AG09309 (cell line): ENCODE measurements around the gene TNIP2.

Experiments
- DNase-seq: peaks from one replicate; pipeline ENCODE4 v3.0.0-alpha.2; 2010; ENCODE audit warnings: low read depth
- H3K4me3 ChIP-seq: 2 replicates; pipeline ENCODE4 v1.5.1; 2011; ENCODE audit warnings: mild to moderate bottlenecking, low read depth, low read length, moderate library complexity; ENCODE audit not compliant: control insufficient read depth
- TF ChIP-seq, protein P1 (sequence below): IDR thresholded peaks from 2 replicates; pipeline ENCODE4 v1.5.1; 2011; ENCODE audit warnings: mild to moderate bottlenecking, low read depth, low read length, inconsistent platforms; ENCODE audit not compliant: insufficient read depth, control insufficient read depth; ENCODE audit errors: missing control alignments

Gene TNIP2

DNA sequence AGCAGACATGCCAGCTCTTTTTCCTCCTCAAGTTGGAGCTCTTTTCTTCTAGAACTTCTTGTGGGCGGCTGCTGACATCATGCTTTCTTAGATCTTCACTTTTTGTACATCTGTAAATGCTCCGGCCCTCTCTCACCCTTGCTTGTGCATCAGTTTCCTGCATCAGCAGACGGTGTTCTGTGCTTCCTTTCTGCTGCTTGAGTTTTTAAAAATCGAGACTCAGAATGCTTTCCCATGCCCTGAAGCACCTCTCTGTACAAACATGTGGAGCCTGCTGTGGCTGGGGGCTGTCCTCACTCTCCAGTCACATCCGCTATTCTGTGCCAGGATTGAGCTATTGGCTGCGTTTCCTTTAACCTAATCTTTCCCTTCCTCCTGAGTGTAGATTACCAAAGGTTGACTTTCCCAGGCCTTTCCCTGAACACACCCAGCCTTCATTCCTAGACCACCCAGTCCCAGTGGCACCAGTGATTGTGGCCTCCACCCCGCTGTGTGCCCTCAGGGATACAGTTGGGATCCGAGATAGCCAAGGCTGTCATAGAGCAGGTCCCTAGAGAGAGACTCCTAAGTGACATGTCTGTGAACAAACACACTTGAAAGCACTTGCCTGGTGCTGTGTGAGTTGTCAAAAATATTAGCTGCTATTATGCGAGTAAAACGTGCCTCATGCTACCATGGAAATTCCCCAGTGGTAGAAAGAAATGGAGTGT lies 41.9 kb downstream of the TNIP2 start:
- no peak for DNase-seq
- H3K4me3 ChIP-seq: no peak overlapping the region
- TF ChIP-seq, protein P1, sequence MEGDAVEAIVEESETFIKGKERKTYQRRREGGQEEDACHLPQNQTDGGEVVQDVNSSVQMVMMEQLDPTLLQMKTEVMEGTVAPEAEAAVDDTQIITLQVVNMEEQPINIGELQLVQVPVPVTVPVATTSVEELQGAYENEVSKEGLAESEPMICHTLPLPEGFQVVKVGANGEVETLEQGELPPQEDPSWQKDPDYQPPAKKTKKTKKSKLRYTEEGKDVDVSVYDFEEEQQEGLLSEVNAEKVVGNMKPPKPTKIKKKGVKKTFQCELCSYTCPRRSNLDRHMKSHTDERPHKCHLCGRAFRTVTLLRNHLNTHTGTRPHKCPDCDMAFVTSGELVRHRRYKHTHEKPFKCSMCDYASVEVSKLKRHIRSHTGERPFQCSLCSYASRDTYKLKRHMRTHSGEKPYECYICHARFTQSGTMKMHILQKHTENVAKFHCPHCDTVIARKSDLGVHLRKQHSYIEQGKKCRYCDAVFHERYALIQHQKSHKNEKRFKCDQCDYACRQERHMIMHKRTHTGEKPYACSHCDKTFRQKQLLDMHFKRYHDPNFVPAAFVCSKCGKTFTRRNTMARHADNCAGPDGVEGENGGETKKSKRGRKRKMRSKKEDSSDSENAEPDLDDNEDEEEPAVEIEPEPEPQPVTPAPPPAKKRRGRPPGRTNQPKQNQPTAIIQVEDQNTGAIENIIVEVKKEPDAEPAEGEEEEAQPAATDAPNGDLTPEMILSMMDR: no peak

DNA sequence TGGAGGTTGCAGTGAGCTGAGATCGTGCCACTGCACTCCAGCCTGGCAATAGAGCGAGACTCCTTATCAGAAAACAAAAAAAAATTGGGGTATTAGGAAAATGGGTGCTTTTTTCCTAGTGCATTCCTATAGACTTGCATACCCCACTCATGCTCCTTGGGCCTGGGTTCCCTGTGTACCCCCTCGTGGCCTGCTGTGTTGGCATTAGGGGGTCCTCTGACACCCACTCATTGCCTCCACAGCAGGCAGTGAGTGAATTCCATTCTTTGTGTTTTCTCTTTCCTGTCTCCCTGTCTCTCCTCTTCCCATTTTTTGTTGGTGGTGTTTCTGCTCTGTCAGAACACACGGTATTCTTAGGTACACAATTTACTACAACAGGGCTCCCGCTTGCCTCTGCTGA lies 42.8 kb downstream of the TNIP2 start:
- TF ChIP-seq, protein P1: no peak
- no peak for DNase-seq
- H3K4me3 ChIP-seq: no peak overlapping the region

DNA sequence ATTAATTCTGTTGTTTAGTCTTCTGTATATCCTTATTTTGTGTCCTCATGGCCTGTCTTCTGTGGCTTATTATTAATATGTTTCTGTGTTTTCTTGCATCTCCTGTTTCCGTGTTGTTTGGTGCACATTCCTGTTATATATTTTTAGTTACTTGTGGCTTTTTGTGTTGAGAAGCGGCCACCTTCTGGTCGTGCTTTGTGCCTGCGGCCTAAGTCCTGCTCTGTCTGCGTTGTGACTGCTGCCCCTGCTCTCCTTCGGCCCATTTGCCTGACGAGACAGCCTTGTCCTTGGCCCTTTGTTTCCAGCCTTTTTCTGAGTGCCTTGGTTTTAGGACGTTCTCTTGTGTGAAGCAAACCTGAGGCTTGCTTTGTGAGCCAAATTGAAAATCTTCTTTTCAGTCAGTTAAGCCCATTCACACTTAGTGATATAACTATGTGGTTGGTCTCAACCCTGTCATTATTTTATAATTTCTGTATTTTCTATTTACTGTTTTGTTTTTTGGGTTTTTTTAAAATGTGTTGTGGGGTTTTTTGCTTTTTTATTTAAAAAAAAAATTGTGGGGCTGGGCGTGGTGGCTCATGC lies 43.8 kb downstream of the TNIP2 start:
- H3K4me3 ChIP-seq: no peak overlapping the region
- TF ChIP-seq, protein P1: peak; percentile 17
- no peak for DNase-seq

DNA sequence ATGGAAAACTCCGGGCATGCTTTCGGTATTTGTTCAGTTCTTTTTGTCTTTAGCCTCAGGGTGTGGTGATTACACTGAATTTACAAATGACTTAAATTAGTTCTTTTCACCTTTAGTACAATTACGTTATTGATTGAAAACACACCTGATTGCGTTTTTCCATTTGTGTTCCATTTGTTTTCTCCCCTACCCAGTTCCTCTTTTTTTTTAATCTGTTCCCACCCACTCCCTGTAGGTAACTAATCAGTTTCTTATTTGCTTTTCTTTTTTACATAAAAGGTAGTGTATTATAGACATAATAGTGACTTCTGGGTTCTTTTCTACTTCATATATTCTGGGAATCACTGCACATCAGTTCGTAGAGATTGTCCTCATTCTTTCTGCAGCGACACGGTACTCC lies 53.4 kb downstream of the TNIP2 start:
- no peak for DNase-seq
- TF ChIP-seq, protein P1: no peak

DNA sequence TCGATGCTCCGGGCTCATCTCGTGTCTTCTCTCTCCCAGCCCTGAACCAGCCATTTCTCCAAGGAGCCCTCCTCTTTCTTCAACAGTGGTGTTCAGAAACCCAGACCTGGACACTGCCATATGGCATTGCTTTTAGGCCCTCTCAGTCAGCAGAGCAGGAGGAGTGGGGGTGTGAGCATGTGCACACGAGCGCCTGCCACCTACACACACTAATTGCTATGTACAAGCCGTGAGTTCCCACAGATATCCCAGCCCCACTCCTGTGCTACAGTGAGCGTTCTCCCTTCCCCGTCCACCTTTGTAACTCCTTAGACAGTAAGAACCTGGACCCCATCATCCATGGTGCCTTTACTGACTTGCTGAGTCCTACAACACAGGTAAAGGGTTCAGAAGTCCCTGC lies 53.8 kb downstream of the TNIP2 start:
- TF ChIP-seq, protein P1: no peak
- DNase-seq: no peak
- H3K4me3 ChIP-seq: no peak overlapping the region

More for the DNA sequence above, 53.4 kb downstream of the TNIP2 start:
- no peak overlapping the region for H3K4me3 ChIP-seq

GRCh38 chr4:2700031-2700430 lies 56.1 kb downstream of the TNIP2 start:
- DNase-seq: no peak
- TF ChIP-seq, protein P1: no peak
- H3K4me3 ChIP-seq: no peak overlapping the region
